GM12873 (cell line): ENCODE results near the gene RNF17.

Experiments used
- TF ChIP-seq, protein P1 (sequence below): IDR thresholded peaks from 2 replicates; pipeline ENCODE4 v1.5.1; 2012; ENCODE audit warnings: low read depth, mild to moderate bottlenecking, moderate library complexity, low read length, control low read depth; ENCODE audit not compliant: insufficient read depth; ENCODE audit errors: missing control alignments

Gene RNF17

DNA sequence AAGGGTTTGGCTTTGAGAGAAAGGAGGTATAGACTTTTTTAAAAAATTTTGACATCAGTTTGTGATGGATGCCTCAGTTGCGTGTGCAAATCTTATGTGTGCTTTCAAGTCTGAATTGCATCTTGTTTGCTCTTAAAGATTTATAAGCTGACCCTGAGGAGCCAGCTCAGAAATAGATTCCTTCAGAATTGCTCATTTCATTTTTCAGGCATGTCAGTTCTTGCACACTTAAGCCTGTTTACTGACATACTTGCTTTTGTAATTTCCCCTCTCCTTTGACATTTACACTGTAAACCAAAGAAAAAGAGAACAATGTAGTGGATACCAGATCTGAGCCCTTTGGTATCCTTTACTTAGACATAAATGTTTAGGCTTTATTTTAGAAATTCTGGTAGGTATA is 87.6 kb downstream of the RNF17 start:
- TF ChIP-seq, protein P1, sequence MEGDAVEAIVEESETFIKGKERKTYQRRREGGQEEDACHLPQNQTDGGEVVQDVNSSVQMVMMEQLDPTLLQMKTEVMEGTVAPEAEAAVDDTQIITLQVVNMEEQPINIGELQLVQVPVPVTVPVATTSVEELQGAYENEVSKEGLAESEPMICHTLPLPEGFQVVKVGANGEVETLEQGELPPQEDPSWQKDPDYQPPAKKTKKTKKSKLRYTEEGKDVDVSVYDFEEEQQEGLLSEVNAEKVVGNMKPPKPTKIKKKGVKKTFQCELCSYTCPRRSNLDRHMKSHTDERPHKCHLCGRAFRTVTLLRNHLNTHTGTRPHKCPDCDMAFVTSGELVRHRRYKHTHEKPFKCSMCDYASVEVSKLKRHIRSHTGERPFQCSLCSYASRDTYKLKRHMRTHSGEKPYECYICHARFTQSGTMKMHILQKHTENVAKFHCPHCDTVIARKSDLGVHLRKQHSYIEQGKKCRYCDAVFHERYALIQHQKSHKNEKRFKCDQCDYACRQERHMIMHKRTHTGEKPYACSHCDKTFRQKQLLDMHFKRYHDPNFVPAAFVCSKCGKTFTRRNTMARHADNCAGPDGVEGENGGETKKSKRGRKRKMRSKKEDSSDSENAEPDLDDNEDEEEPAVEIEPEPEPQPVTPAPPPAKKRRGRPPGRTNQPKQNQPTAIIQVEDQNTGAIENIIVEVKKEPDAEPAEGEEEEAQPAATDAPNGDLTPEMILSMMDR: no peak

DNA sequence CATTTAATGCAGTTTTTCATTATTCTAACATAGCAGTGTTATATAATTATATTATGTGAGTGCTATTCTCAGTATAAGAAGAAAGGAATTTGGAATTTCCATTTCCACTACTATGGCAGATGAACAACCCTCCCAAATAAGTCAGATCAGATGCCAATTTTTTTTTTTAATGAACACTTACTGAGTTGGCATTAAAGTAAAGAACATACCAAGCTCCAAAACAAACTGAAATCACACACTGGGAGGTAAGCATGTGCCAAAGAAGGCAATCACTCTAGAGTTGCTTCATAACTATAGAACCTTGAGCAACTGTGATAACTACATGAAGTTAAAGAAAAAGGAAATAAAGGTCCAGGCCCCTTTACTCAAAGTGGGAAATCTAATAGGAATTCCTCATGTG is 90.3 kb downstream of the RNF17 start:
- TF ChIP-seq, protein P1: no peak

DNA sequence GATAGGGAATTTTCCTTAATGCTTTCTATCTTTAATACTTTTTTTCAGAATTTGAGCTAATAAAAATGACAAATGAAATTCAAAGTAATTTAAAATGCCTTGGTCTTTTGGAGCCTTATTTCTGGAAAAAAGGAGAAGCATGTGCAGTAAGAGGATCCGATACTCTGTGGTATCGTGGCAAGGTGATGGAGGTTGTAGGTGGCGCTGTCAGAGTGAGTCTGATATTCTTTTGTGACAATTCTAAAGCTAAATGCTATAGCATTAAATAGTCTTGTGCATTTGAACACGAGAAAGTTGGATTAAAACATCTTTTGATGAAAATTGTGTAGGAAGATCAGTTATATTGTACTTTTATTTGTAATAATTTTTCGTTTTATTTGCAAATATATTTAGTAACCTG is 95.0 kb downstream of the RNF17 start:
- TF ChIP-seq, protein P1: no peak

DNA sequence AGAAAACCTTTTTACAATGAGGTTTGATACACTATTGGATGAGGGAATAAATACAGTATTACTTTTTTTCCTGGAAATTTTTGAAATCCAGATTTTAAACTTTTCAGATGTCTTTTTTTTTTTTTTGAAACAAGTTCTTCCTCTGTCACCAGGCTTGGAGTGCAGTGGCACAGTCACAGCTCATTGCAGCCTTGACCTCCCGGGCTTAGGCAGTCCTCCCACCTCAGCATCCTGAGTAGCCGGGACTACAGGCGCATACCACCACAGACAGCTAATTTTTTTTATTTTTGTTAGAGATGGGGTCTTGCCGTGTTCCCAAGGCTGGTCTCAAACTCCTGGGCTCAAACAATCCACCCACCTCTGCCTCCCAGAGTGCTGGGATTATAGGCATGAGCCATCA is 96.8 kb downstream of the RNF17 start:
- TF ChIP-seq, protein P1: no peak

DNA sequence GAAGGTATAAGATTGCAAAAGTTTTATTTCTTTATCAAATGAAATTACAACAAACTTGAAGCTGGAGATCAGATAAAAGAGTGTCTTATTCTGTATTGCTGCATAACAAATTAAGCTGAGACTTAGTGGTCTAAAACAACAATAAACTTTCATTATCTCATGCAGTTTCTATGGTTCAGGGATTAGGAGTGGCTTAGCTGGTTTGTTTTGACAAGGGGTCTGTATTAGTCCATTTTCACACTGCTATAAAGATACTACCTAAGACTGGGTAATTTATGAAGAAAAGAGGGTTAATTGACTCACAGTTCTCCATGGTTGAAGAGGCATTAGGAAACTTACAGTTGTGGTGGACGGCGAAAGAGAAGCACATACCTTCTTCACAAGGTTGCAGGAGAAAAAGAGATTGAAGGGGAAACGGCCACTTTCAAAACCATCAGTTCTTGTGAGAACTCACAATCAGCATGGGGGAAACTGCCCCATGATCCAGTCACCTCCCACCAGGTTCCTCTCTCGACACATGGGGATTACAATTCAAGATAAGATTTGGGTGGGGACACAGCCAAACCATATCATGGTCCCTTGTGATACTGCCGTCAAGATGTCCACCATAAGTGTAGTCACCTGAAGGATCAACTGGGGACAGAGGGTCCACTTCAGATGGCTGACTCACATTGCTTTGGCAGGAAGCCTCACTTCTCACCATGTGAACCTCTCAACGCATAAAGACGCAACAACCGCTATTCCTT is 97.8 kb downstream of the RNF17 start:
- TF ChIP-seq, protein P1: no peak

DNA sequence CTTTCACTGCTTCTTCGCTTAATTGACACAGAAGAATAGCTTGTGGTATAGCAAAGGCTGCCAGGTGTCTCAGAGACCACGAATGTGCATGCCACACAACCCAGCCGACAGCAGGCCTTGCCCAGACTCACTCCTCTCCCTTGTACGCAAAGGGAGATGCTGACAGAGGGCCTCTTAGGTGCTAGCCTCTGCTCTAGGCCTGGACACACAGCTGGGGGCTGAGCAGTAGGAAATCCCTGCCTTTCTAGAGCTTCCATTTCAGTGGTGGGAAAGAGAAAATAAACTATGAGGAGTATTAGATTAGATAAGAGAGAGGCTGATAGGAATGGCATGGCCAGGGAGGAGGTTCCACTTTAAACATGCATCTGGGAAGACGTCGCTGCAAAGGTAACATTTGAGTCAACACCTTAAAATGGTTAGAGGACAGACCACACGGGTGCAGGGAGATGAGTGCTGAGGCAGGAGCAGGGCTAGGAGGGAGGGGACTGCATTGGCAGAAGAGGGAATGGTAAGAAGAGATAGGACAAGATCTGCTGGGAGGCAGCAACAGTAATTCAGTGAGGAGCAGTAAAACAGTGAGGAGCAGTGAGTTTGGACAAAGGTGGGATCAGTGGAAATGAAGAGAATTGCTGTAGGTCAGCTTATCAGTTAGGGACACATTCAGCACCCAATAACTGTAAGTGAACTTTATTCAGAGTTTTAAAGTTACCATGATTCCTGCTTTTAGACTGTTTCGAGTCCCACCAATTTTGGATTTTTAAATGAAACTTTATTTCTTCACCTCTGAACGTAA is 100.0 kb downstream of the RNF17 start:
- TF ChIP-seq, protein P1: no peak

DNA sequence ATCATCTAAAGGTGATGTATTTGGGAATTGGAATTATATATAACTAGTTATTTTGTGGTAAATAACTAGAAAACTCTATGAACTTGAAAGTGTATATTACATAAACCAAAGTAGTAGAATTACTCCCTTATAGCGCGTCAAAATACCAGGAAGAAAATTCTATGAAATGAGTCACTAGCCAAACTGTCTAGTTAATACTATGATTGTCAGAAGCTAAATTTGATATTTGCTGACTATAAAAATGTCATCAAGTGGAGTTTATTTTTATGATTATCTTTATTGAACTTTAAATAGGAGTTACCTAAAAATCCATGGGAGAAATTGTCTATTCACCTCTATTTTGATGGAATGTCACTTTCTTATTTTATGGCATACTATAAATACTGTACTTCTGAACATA is 100.6 kb downstream of the RNF17 start:
- TF ChIP-seq, protein P1: no peak
